Stimulated activated CD4-positive, alpha-beta T cell treated with anti-CD3 and anti-CD28 coated beads, Interleukin-15, amount 100 ng/mL, for 48 hours (primary cell): Measurements from ENCODE around the gene CCSER1.

Experiments
- DNase-seq, 2 donors: peaks; one replicate each; pipeline ENCODE4 v3.0.0-alpha.2; 2020; ENCODE audit warnings: low read depth in 2 of 2

Gene CCSER1

GRCh38 chr4:90570615-90571014, 443.4 kb downstream of the CCSER1 start:
- DNase-seq: no peak

- DNase-seq: no peak
Observed at GRCh38 chr4:90572996-90573395, 445.8 kb downstream of the CCSER1 start.

GRCh38 chr4:90575371-90575770, 448.2 kb downstream of the CCSER1 start:
- DNase-seq: no peak

GRCh38 chr4:90580326-90580725, 453.1 kb downstream of the CCSER1 start:
- no peak for DNase-seq

- DNase-seq: no peak
Observed at GRCh38 chr4:90582087-90582486, 454.9 kb downstream of the CCSER1 start.

- no peak for DNase-seq
Observed at GRCh38 chr4:90584051-90584450, 456.9 kb downstream of the CCSER1 start.

GRCh38 chr4:90585961-90586360, 458.8 kb downstream of the CCSER1 start:
- no peak for DNase-seq

GRCh38 chr4:90586799-90587198, 459.6 kb downstream of the CCSER1 start:
- DNase-seq: no peak

GRCh38 chr4:90597927-90598326, 470.7 kb downstream of the CCSER1 start:
- no peak for DNase-seq

- no peak for DNase-seq
Observed at GRCh38 chr4:90598741-90599140, 471.5 kb downstream of the CCSER1 start.

- no peak for DNase-seq
Observed at GRCh38 chr4:90602726-90603125, 475.5 kb downstream of the CCSER1 start.

- DNase-seq: no peak
Observed at GRCh38 chr4:90603540-90603939, 476.3 kb downstream of the CCSER1 start.

GRCh38 chr4:90606781-90607180, 479.6 kb downstream of the CCSER1 start:
- DNase-seq: no peak

- DNase-seq: no peak
Observed at GRCh38 chr4:90614371-90614770, 487.2 kb downstream of the CCSER1 start.

GRCh38 chr4:90621080-90621479, 493.9 kb downstream of the CCSER1 start:
- DNase-seq: no peak

GRCh38 chr4:90624781-90625180, 497.6 kb downstream of the CCSER1 start:
- DNase-seq: no peak

- no peak for DNase-seq
Observed at GRCh38 chr4:90641861-90642599, 514.8 kb downstream of the CCSER1 start.

- DNase-seq: no peak
Observed at GRCh38 chr4:90643156-90643555, 516.0 kb downstream of the CCSER1 start.

- no peak for DNase-seq
Observed at GRCh38 chr4:90648311-90648710, 521.1 kb downstream of the CCSER1 start.

GRCh38 chr4:90648791-90649190, 521.6 kb downstream of the CCSER1 start:
- no peak for DNase-seq

GRCh38 chr4:90660672-90661071, 533.5 kb downstream of the CCSER1 start:
- DNase-seq: no peak

GRCh38 chr4:90670183-90670582, 543.0 kb downstream of the CCSER1 start:
- DNase-seq: no peak

- DNase-seq: no peak
Observed at GRCh38 chr4:90689739-90690138, 562.5 kb downstream of the CCSER1 start.

- DNase-seq: no peak
Observed at GRCh38 chr4:90695411-90695810, 568.2 kb downstream of the CCSER1 start.
